Activated naive CD8-positive, alpha-beta T cell treated with anti-CD3 and anti-CD28 coated beads, Interleukin-2, amount 50 U/mL, for 24 hours (primary cell): ENCODE measurements around the gene GPR153.

Experiments used
- ATAC-seq: fragments of 150-1000 bp; cut with Tn5 transposase; one replicate; pipeline ENCODE4 v1.10.0; 2021
- DNase-seq: peaks from one replicate; pipeline ENCODE4 v3.0.0; 2021
- H3K27ac Mint-ChIP-seq: one replicate; pipeline ENCODE4 v1.8.0; 2021; ENCODE audit warnings: mild to moderate bottlenecking, mixed read lengths
- H3K27me3 Mint-ChIP-seq: one replicate; pipeline ENCODE4 v1.8.0; 2021; ENCODE audit warnings: mixed read lengths
- H3K36me3 Mint-ChIP-seq: one replicate; pipeline ENCODE4 v1.8.0; 2021; ENCODE audit warnings: low read depth, mixed read lengths
- H3K4me1 Mint-ChIP-seq: one replicate; pipeline ENCODE4 v1.8.0; 2021; ENCODE audit warnings: mixed read lengths
- H3K4me3 Mint-ChIP-seq: one replicate; pipeline ENCODE4 v1.8.0; 2021; ENCODE audit warnings: mild to moderate bottlenecking, moderate library complexity, mixed read lengths
- H3K9me3 Mint-ChIP-seq: one replicate; pipeline ENCODE4 v1.8.0; 2021; ENCODE audit warnings: mixed read lengths

GPR153 gene

GRCh38 chr1:6294890-6295556, 34.1 kb upstream of the GPR153 start:
- Mint-ChIP-seq H3K36me3 (peaks cover 13% of the 10 kb centered on the region), H3K27ac (no peak overlapping the region), H3K27me3 (no peaks in the 10 kb centered on the region), H3K9me3 (no peaks in the 10 kb centered on the region), H3K4me1 (peaks cover 4% of the 10 kb centered on the region), H3K4me3 (no peak overlapping the region)
- no peak for DNase-seq
- no peak for ATAC-seq

DNA sequence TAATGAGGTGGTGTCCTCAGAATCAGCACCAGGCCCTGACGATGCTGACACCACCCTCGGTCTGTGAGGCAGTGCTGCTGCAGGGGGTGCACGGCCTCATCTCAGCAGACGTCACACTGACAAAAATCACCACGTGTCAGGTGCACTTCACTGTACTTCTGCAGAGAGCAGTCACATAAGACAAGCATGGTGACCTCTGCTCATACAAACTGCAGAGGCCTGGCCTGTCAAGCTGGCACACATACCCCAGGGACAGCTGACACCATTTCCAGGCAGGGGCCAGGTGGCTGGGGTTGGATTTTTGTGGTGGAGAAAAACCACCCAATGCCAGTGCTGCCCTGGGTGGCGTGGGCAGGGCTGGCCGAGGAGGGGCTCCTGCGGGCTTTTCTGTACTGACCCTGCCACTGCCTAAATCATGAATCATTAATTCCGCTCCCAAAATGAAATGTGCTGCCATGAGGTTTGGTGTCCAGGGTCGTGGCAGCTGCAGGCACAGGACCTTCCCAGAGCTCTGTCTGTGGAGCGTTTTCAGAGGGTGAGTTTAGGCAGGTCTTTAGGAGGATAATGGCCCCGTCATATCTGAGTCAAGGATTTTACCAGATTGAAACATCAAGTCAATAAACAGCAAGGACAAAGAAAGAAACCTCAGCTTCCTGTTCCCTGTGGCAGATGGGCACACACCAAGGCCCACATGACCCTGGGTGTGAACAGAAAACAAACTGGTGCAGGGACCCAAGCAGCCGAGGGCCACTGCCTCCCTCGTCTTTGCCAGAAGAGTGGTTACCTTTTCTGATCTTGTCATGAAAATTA, 33.4 kb upstream of the GPR153 start:
- Mint-ChIP-seq H3K9me3 (no peaks in the 10 kb centered on the region), H3K27ac (no peak overlapping the region), H3K27me3 (no peaks in the 10 kb centered on the region), H3K36me3 (peaks cover 13% of the 10 kb centered on the region), H3K4me3 (no peak overlapping the region), H3K4me1 (peaks cover 4% of the 10 kb centered on the region)
- DNase-seq: no peak
- ATAC-seq: no peak

DNA sequence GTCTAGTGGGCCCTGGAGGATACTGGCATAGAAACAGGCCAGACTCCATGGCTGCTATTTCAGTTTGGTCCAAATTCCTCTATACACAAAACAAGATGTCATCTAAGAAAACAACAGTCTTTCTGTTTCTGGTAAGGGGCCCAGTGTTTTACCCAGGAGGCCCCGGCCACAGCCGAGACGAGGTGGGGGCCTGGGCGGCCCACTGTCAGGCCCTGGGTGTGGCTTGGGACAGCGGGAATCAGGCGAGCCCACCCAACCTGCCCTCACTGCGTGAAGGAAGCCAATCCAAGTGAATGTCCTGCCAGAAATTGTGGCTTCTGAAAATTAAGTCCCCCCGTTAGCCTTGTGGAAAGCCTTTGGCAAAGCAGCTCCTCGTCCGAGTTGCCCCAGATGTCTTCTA, 31.2 kb upstream of the GPR153 start:
- Mint-ChIP-seq H3K27ac (no peak overlapping the region), H3K4me1 (peaks cover 4% of the 10 kb centered on the region), H3K4me3 (no peak overlapping the region), H3K36me3 (peaks cover 13% of the 10 kb centered on the region), H3K9me3 (no peaks in the 10 kb centered on the region), H3K27me3 (no peaks in the 10 kb centered on the region)
- DNase-seq: no peak
- ATAC-seq: no peak

DNA sequence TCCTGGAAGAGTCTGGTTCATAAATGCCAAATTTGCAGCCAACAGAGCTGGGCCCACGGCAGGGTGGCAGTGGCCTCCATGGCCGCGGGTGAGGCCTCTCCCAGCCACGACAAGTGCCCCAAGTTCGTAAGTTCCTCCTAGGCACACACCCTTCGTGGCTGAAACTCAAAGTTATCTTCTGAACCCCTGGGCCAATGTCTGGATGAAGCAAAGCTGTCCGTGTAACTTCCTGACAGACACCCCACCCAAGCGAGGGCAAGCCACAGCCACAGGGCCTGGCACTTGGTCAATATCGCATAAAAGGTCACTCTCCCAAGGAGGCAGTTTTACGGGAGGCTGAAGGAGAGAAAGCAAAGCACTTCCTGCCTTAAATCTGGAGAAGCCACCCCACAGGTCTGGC, 27.8 kb upstream of the GPR153 start:
- DNase-seq (no peak), ATAC-seq (no peak)
- Mint-ChIP-seq H3K27ac (no peak overlapping the region), H3K4me3 (no peak overlapping the region), H3K27me3 (no peaks in the 10 kb centered on the region), H3K36me3 (peaks cover 6% of the 10 kb centered on the region), H3K9me3 (no peaks in the 10 kb centered on the region), H3K4me1 (no peaks in the 10 kb centered on the region)

- Mint-ChIP-seq H3K4me3 (no peak overlapping the region), H3K4me1 (no peaks in the 10 kb centered on the region), H3K27me3 (no peaks in the 10 kb centered on the region), H3K27ac (no peak overlapping the region), H3K9me3 (no peaks in the 10 kb centered on the region), H3K36me3 (peaks cover under 1% of the 10 kb centered on the region)
- ATAC-seq (no peak), DNase-seq (no peak)
These were observed 27.1 kb upstream of the GPR153 start for GRCh38 chr1:6288026-6288425.

DNA sequence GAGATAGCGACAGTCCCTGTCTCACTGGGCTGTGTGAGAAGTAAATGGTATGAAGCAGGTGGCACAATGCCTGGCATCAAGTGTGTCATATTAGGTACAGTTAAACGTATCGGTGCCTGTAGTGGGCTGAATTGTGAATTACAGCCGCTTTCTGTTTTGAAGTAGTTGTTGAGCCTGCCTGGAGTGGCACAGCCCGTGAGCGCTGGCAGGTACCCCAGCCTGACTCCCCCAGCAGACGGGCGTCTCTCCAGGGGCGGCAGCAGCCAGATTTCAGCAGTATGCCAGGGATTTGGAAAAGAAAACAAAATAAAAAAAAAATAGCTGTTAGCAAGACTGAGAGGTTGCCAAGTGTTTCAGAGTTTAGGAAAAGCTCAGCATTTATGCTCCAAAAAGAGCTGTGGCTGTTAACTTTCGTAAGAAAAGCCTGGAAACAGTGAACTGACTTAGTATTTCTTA, 26.6 kb upstream of the GPR153 start:
- no peak overlapping the region for H3K27ac Mint-ChIP-seq
- no peaks in the 10 kb centered on the region for H3K36me3 Mint-ChIP-seq
- DNase-seq (no peak), ATAC-seq (no peak)
- H3K27me3 Mint-ChIP-seq: no peaks in the 10 kb centered on the region
- no peak overlapping the region for H3K4me3 Mint-ChIP-seq
- no peaks in the 10 kb centered on the region for H3K4me1 Mint-ChIP-seq
- no peaks in the 10 kb centered on the region for H3K9me3 Mint-ChIP-seq

GRCh38 chr1:6287029-6287428, 26.1 kb upstream of the GPR153 start:
- ATAC-seq: no peak
- DNase-seq: no peak
- Mint-ChIP-seq H3K4me1 (no peaks in the 10 kb centered on the region), H3K27ac (no peak overlapping the region), H3K9me3 (no peaks in the 10 kb centered on the region), H3K4me3 (no peak overlapping the region), H3K27me3 (no peaks in the 10 kb centered on the region), H3K36me3 (no peaks in the 10 kb centered on the region)

- no peaks in the 10 kb centered on the region for H3K27me3 Mint-ChIP-seq
- no peak overlapping the region for H3K4me3 Mint-ChIP-seq
- H3K9me3 Mint-ChIP-seq: no peaks in the 10 kb centered on the region
- DNase-seq (no peak), ATAC-seq (no peak)
- H3K27ac Mint-ChIP-seq: no peak overlapping the region
- no peaks in the 10 kb centered on the region for H3K36me3 Mint-ChIP-seq
- H3K4me1 Mint-ChIP-seq: no peaks in the 10 kb centered on the region
These were observed 25.4 kb upstream of the GPR153 start for GRCh38 chr1:6286266-6286665.

DNA sequence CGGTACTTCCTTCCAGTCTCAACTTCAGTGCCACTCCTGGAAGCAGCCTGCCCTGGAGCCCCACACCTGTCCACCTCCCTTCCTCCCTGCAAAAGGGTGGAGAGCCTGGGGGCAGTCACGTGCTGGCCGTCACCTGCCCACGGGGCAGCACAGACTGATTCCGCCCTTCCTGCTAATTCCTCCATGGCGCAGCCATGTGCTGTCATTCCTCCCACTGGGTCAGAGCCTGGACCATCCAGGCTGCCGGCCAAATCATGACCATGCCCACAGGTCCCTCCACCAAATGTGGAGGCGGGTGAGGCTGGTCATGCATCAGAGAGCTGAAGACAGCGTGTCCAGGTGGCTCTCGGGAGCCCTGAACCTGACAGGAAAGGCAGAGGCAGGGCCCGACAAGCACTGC, 24.4 kb upstream of the GPR153 start:
- Mint-ChIP-seq H3K27ac (no peak overlapping the region), H3K9me3 (no peaks in the 10 kb centered on the region), H3K4me1 (no peaks in the 10 kb centered on the region), H3K4me3 (no peak overlapping the region), H3K36me3 (no peaks in the 10 kb centered on the region), H3K27me3 (no peaks in the 10 kb centered on the region)
- DNase-seq (no peak), ATAC-seq (no peak)

DNA sequence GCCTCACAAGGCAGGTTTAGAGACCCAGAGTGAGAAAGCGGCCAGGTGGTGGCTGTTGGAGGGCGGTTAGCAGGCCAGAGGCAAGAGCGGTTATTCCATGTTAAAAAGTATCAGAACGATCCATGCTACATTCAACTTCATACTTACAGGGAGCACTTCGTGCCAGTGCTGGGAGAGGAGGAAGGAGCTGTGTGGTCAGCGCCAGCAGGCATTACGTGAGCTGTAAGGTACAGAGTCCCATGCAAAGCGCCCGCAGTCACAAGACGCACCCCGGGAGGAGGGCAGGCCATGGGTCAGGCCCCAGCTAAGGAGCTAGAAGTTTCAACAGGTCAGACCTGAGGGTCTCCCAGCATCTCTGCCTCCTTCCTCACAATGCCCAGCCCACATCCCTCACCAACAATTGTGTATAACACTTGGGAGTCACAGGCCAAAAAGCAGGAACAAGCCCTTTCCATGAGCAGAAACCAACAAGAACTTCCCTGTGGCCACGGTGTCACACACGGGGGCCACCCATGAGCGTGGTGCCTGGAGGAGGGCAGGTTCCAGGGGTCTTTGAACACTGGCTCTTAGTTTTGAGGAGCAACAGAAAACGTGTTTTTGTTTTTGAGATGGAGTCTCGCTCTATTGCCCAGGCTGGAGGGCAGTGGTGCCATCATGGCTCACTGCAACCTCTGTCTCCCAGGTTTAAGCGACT, 21.8 kb upstream of the GPR153 start:
- DNase-seq (no peak), ATAC-seq (no peak)
- Mint-ChIP-seq H3K27ac (no peak overlapping the region), H3K9me3 (no peaks in the 10 kb centered on the region), H3K27me3 (no peaks in the 10 kb centered on the region), H3K4me3 (no peak overlapping the region), H3K36me3 (no peaks in the 10 kb centered on the region), H3K4me1 (no peaks in the 10 kb centered on the region)

DNA sequence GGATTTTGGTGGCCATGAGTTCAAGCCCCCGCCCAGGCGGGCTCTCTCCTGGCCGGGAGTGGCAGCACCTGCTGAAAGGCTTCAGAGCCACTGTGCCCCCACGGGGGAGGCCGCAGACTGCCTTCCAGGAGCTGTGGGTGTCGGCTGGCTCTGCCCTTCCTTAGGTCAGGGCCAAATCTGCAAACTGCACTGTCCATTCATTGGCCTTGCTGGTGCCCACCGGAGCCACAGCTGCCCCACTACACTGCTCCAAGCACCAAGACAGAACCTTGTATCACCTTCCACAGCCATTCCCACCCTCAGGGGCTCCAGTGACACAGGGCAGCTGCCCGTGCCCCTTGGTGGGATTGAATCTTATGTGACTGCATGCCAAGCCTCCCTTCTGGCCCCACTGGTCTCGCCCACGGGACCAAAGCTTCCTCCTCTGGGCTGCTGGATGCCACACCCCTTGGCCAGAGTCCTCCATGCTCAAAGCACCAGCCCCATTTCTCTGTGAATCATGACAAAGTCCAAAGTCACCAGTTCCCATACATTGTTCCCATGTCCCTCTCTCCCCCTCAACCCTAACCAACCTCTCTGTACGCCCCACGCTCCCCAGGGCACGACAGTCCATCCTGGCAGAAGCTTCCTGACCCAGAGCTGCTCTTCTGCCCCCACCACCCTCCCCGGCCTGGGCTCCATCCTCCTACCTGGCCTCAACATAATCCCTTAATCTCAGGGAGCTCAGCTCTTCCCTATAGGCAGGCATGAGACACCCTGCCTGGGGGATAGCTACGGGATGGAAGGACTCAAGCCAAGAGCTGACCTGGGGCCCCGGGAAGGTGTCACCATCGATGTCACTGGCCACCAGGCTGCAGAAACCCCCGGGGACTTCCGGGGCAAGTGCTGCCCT, 20.9 kb upstream of the GPR153 start:
- H3K36me3 Mint-ChIP-seq: no peaks in the 10 kb centered on the region
- ATAC-seq: no peak
- no peak overlapping the region for H3K27ac Mint-ChIP-seq

DNA sequence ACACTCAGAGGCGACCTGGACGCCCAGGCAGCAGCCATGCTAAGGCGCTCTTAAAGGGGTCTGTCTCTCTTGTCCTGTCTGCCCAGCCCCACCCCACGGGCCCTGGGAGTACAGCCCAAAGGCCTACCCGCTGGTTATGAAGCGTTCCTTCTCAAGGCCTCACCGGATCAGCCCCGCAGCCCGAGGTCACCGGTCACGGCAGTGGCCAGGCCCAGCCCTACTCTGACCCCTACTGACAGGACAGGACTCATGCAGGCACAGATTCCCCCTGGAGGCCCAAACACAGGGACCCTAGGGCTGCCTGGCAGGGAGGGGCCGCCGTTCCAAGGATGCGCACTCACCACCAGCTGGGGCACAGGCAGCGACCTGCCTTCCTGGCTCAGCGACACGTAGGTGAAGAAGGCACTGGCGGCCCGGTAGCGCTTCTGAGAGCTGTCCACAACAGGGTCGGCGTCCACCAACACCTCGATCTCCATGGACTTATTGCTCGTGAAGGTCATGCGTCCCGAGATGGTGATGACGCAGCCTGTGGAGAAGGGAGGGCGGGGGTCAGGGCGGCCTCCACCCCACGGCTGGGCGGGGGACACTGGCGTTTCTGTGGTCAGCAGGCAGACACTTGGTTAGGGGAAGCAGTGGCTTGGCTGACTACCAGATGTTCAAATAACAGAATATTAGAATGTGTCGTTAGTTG, 20.0 kb upstream of the GPR153 start:
- Mint-ChIP-seq H3K4me1 (no peaks in the 10 kb centered on the region), H3K9me3 (no peaks in the 10 kb centered on the region), H3K27me3 (no peaks in the 10 kb centered on the region), H3K27ac (no peak overlapping the region), H3K36me3 (no peaks in the 10 kb centered on the region), H3K4me3 (no peak overlapping the region)
- ATAC-seq: no peak
- DNase-seq: no peak

More for the DNA sequence above, 20.9 kb upstream of the GPR153 start:
- DNase-seq: no peak
- Mint-ChIP-seq H3K4me1 (no peaks in the 10 kb centered on the region), H3K9me3 (no peaks in the 10 kb centered on the region), H3K4me3 (no peak overlapping the region), H3K27me3 (no peaks in the 10 kb centered on the region)

- H3K27ac Mint-ChIP-seq: no peak overlapping the region
- no peaks in the 10 kb centered on the region for H3K36me3 Mint-ChIP-seq
- H3K9me3 Mint-ChIP-seq: no peaks in the 10 kb centered on the region
- H3K4me1 Mint-ChIP-seq: no peaks in the 10 kb centered on the region
- DNase-seq: no peak
- ATAC-seq: no peak
- no peak overlapping the region for H3K4me3 Mint-ChIP-seq
- H3K27me3 Mint-ChIP-seq: no peaks in the 10 kb centered on the region
These were observed 18.9 kb upstream of the GPR153 start for GRCh38 chr1:6279613-6280383.
